Panc1 (cell line): Measurements from ENCODE around the gene CACNA1A.
"Not testable (repeated sequence)": the region's sequence is repeated elsewhere in the genome, so short reads cannot be mapped to it uniquely, and the experiment has no call there.

Experiments used
- POLR2AphosphoS5 ChIP-seq: IDR thresholded peaks from 2 replicates; pipeline ENCODE4 v1.6.1; 2012; ENCODE audit warnings: mild to moderate bottlenecking, low read depth, low read length, moderate library complexity
- SIN3A ChIP-seq: IDR thresholded peaks from 2 replicates; pipeline ENCODE4 v1.6.1; 2012; ENCODE audit warnings: low read depth, mild to moderate bottlenecking, low read length, moderate library complexity, borderline replicate concordance; ENCODE audit not compliant: insufficient read depth
- TF ChIP-seq, protein P1 (sequence below): fragments of 450-650 bp; IDR thresholded peaks from 2 replicates; pipeline ENCODE4 v1.5.1; 2017; ENCODE audit warnings: mild to moderate bottlenecking

DNA sequence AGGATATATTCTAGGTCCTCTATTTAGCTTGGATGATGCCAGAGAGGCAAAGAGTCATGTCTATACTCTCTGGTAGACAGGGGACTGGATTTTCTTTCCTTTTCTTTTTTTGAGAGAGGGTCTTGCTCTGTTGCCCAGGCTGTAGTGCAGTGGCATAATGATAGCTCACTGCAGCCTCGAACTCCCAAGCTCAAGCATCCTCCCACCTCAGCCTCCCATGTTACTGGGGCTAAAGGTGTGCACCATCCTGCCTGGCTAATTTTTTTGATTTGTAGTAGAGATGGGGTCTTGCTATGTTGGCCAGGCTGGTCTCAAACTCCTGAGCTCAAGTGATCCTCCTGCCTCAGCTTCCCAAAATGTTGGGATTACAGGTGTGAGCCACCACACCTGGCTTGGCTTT is 249.9 kb downstream of the CACNA1A start:
- TF ChIP-seq, protein P1, sequence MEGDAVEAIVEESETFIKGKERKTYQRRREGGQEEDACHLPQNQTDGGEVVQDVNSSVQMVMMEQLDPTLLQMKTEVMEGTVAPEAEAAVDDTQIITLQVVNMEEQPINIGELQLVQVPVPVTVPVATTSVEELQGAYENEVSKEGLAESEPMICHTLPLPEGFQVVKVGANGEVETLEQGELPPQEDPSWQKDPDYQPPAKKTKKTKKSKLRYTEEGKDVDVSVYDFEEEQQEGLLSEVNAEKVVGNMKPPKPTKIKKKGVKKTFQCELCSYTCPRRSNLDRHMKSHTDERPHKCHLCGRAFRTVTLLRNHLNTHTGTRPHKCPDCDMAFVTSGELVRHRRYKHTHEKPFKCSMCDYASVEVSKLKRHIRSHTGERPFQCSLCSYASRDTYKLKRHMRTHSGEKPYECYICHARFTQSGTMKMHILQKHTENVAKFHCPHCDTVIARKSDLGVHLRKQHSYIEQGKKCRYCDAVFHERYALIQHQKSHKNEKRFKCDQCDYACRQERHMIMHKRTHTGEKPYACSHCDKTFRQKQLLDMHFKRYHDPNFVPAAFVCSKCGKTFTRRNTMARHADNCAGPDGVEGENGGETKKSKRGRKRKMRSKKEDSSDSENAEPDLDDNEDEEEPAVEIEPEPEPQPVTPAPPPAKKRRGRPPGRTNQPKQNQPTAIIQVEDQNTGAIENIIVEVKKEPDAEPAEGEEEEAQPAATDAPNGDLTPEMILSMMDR = not testable (repeated sequence)
- TF ChIP-seq POLR2AphosphoS5, SIN3A: not testable (repeated sequence)
